Sigmoid colon (tissue), 3 donors: Measurements from ENCODE around the gene MAGI2.

Source experiments
- CTCF ChIP-seq, 4 experiments: fragments of 450-650 bp in 3 of 4; fragments of 200-600 bp in 1 of 4; IDR thresholded peaks; one replicate each; pipeline ENCODE4 v1.5.1; 2016 to 2019; ENCODE audit warnings: antibody characterized with exemption in 4 of 4, mild to moderate bottlenecking in 3 of 4, moderate library complexity in 2 of 4
- POLR2A ChIP-seq, 2 donors: fragments of 450-650 bp; IDR thresholded peaks; one replicate each; pipeline ENCODE4 v1.6.1; 2016; ENCODE audit warnings: antibody characterized with exemption in 2 of 2, mild to moderate bottlenecking in 2 of 2, moderate library complexity in 2 of 2

- TF ChIP-seq CTCF (IDR thresholded peaks at IDR 0.05), result no peak
- TF ChIP-seq POLR2A (IDR thresholded peaks at IDR 0.05), result no peak
Observed at GRCh38 chr7:78284945-78285344, 1168.5 kb downstream of the MAGI2 start.
